GM19023 (cell line): ENCODE data around the gene AUTS2.
A peak's percentile ranks its signal among the peaks of the same experiment; 100 is the strongest.

Experiments used
- ATAC-seq: cut with Tn5 transposase; IDR thresholded peaks from one replicate; pipeline ENCODE4 v1.9.1; 2021; ENCODE audit warnings: mild to moderate bottlenecking, moderate library complexity; ENCODE audit not compliant: unreplicated experiment

Gene AUTS2

GRCh38 chr7:69837387-69838068 lies 239.3 kb downstream of the AUTS2 start:
- no peak for ATAC-seq

DNA sequence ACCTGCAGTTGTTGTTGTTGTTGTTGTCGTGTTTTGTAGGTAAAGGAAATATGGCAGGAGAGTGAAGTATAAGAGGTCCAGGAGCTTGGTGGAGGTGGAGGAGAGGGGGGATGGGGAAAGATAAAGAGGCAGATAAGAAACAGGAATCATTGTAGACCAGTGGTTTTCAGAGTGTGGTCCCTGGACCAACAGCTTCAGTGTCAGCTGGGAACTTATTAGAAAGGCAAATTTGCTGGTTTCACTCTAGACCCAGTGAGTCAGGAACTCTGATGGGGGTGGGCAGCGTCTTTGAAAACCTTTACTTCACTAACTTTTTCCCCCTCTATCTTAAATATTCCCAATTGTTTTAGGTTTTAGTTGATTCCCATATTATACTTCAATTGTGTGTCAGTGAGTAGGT lies 241.5 kb downstream of the AUTS2 start:
- peak; percentile 51 for ATAC-seq

GRCh38 chr7:69840248-69840647 lies 242.0 kb downstream of the AUTS2 start:
- ATAC-seq: no peak

DNA sequence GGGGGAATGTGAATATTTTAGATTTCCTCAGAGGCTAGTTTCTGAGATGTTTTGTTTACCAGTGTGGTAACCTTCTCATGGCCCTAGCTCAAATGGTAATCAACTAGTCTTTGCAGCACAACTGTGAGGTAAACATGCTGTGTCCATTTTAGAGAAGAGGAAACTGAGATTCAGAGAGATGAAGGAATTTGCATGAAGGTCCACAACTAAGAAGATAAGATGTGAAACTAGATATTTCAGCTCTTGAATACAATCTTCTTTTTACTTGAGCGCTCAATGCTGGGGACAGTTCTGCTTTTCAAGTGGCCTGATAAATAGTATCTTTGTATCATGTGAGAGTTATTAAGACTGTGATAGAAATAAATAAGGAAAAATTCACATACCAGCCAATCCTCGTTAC lies 245.4 kb downstream of the AUTS2 start:
- peak; percentile 53 for ATAC-seq

GRCh38 chr7:69844264-69844868 lies 246.1 kb downstream of the AUTS2 start:
- ATAC-seq: no peak

GRCh38 chr7:69845721-69846495 lies 247.6 kb downstream of the AUTS2 start:
- no peak for ATAC-seq

GRCh38 chr7:69847921-69848612 lies 249.8 kb downstream of the AUTS2 start:
- no peak for ATAC-seq

- no peak for ATAC-seq
These were observed 251.0 kb downstream of the AUTS2 start for GRCh38 chr7:69849268-69849667.

DNA sequence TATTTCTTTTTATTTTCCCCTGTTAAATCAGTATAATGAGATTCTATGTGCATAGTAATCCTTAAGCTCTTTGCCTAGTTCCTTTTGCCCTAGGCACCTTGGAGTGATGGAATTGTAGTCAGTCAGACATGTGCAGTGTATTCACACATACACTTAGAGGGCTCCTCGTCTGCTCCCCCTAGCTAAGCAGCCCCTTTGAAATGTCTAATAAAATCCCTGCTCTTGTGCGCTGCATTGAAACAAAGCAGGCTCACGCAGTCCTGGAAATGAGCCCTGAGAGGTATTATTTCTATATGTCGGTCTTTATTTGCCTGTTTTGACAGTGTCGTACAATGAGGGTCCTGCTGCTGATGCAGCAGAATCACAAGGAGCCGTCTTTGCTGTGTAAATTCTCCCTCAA lies 258.7 kb downstream of the AUTS2 start:
- ATAC-seq: no peak

- no peak for ATAC-seq
These were observed 260.2 kb downstream of the AUTS2 start for GRCh38 chr7:69858471-69858870.

DNA sequence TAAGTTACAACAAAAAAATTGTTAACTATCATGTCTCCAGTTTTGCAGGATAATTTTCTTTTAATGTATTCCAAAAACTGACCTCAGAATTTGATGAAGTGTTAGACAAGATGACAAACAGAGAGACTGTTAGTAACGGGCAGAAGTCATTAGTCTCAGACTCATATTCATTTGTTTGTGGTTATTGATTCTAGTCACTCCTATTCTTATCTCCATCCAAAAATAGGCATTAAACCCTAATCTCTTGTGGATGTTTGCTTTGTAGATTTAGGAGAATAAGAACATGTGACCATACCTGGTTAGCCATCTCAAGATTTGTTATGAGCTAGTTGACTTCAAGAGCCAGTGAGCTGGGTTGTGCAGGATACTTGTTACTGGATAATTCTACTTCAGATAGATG lies 261.1 kb downstream of the AUTS2 start:
- ATAC-seq: no peak

DNA sequence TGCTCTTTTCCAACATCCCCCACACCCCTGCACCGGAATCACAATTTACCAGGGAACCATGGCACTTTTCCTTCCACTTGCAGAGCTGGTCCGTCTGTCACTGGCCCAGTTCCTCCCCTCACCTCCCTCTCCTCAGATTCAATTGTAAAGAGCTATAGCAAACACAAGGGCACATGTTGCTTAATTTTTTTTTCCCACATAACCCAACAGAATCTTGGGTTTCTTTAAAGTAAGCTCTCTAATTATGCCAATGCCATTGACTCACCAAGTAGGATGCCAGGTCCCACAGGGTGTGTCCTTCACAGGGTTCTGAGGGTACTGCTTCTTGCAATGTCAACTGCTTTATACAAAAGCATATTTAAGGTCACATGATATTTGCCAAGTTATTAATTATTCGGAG lies 262.2 kb downstream of the AUTS2 start:
- ATAC-seq: no peak

DNA sequence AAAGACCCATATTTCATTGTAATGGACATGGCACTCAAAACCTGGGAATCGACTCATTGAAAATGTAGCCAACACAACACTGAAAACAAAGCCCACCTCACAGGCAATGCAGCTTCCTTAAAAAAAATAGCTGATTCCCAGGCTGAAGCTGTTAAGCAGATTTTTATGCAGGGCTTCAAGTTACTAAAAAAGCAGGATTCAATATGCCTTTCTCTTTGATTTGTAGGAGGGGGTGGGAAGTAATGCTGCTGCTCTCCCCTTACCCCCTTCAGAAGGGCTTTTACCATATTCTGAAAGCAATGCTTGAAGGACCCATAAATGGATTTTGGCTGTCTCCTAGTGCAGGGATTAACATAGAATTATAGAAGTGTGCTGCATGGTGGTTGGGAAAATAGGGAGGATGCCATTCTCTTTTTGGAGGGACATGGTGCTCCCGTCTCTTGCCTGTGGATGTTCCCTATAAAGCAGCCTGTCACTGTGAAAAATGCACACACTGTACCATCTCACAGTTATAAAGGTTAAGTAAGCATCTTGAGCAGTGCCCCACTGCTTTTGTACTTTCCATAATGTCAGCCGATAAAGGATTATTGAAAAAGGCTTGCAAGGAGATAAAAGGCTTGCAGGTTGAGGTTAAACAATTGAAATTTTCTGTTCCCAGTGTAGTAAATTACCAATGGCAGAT lies 262.8 kb downstream of the AUTS2 start:
- no peak for ATAC-seq

- ATAC-seq: no peak
These were observed 264.3 kb downstream of the AUTS2 start for GRCh38 chr7:69862413-69863064.

DNA sequence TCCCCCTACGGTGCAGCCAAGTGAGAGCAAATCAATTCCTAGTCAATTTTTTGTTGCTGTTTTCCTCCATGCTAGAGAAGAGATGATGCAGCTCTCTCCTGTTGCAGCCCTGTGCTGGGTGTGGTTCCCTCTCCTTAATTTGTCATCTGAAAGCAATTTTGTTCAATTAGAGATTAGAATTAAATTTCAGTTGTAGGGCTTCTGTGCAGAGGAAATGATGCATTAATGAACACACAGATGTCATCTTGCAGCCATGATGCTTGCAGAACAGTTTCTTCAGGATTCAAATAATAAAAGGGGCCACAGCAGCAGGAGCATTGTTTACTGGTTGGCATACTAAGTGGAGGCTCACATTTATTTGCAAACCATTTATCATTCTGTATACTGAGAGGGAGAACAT lies 266.0 kb downstream of the AUTS2 start:
- no peak for ATAC-seq

- no peak for ATAC-seq
These were observed 266.5 kb downstream of the AUTS2 start for GRCh38 chr7:69864822-69865221.

GRCh38 chr7:69868921-69869320 lies 270.6 kb downstream of the AUTS2 start:
- no peak for ATAC-seq

- no peak for ATAC-seq
These were observed 273.1 kb downstream of the AUTS2 start for GRCh38 chr7:69871213-69871885.

- ATAC-seq: no peak
These were observed 273.8 kb downstream of the AUTS2 start for GRCh38 chr7:69871886-69872569.
